ENCODE results near the gene MIS12. TPM values are rescaled to one million over a fixed set of nuclear protein-coding genes. Genes with fewer than 3 reads are reported as not detected.

Gene MIS12
- total and polyA plus RNA-seq, 2 donors (not counting 1 experiment from before 2014, with no cell fraction given) = 11.1 to 11.2 TPM

DNA sequence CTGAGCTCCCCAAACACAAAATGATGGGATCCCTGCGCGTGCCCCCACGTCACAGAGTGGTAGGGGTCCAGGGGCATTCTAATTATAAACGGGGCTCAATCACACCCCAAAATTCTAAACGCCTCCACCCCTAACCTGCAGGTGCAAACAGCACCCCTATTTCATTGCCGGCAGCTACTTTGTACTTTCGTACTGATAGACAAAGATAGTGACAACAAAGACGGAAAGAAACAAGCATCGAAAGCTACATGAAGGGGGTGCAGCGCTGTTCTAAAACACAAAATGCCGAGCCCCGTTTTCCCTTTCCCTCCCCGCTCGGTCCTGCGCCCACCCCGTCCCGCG lies 13.9 kb downstream of the MIS12 start:
- Histone ChIP-seq H3K4me3 (replicated peaks in 1 of 4; ENCODE audit: control extremely low read depth in 1 of 4, insufficient read depth in 1 of 4, low read depth in 3 of 4, low read length in 4 of 4) (peak overlapping the region; percentile 56 to 79 (median 76)), H4K20me1 (ENCODE audit: control insufficient read depth, extremely low read depth, insufficient read depth, low read length) (no peaks in the 10 kb centered on the region), H3K27me3 (ENCODE audit: control insufficient read depth, insufficient read depth, low read length) (no peaks in the 10 kb centered on the region), H3K27ac (ENCODE audit: insufficient read depth, low read length) (no peak overlapping the region), H3K79me2 (ENCODE audit: control insufficient read depth, insufficient read depth, low read length) (no peaks in the 10 kb centered on the region), H3K9me3 (ENCODE audit: control insufficient read depth, insufficient read depth, low read depth, low read length) (no peaks in the 10 kb centered on the region), H3K4me1 (ENCODE audit: control insufficient read depth, extremely low read depth, insufficient read depth, low read length) (peaks cover 4% of the 10 kb centered on the region), H3K9ac (ENCODE audit: insufficient read depth, low read length) (peak overlapping the region; percentile 77), H2AFZ (ENCODE audit: low read length) (peak overlapping the region; percentile 30), H3K36me3 (ENCODE audit: control insufficient read depth, insufficient read depth, low read length) (peaks cover 1% of the 10 kb centered on the region), H3K4me2 (ENCODE audit: extremely low read depth, insufficient read depth, low read length) (peak overlapping the region; percentile 95)
- DNase-seq (ENCODE audit: low read depth in 2 of 2) = no peak
- TF ChIP-seq, protein P1, sequence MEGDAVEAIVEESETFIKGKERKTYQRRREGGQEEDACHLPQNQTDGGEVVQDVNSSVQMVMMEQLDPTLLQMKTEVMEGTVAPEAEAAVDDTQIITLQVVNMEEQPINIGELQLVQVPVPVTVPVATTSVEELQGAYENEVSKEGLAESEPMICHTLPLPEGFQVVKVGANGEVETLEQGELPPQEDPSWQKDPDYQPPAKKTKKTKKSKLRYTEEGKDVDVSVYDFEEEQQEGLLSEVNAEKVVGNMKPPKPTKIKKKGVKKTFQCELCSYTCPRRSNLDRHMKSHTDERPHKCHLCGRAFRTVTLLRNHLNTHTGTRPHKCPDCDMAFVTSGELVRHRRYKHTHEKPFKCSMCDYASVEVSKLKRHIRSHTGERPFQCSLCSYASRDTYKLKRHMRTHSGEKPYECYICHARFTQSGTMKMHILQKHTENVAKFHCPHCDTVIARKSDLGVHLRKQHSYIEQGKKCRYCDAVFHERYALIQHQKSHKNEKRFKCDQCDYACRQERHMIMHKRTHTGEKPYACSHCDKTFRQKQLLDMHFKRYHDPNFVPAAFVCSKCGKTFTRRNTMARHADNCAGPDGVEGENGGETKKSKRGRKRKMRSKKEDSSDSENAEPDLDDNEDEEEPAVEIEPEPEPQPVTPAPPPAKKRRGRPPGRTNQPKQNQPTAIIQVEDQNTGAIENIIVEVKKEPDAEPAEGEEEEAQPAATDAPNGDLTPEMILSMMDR (conservative IDR thresholded peaks at IDR 0.05 in 1 of 2, IDR thresholded peaks at IDR 0.05 in 1 of 2; ENCODE audit: low read depth in 1 of 2, low read length in 2 of 2) = no peak
- no peak for TF ChIP-seq EZH2 (IDR thresholded peaks at IDR 0.05; ENCODE audit: low read length, missing control alignments)

DNA sequence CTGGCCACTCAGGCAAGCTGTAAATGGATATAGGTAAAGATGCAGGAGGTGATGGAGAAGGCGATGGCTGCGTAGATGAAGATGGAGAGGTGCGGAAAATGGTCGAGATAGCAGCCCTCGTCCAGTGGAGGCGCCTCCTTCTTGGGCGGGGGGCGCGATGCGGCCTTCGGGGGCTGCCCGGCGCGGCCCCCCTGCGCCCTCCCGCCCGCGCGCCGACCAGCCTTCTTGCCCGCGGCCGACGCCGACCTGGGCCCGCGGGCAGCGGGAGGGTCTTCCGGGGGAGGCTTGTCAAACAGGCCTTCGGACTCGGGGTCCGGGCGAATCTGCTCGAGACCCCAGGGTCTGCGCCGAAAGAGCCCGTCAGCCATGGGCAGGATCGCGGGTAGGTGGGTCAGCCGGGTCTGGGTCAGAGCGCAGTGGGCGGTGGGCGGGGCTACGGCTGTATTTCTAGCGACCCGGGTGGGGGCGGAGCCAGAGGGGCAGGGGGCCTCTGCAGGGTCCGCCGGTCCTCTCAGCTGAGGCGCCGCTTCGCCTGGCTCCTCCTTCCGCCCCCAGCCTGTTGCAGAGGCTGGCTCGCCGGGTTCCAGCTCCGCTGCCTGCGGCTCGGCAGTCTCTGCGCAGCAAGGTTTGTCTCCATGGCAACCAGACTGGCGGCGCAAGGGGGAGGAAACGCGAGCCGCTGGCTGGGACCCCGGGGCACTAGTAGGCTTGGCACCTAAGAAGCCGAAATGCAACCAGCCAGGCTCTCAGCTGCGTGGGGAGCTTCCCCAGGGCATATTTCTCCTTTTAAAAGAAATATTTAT lies 14.4 kb downstream of the MIS12 start:
- H3K27ac ChIP-seq (ENCODE audit: insufficient read depth, low read length) = no peak overlapping the region
- H2AFZ ChIP-seq (ENCODE audit: low read length) = peak overlapping the region; percentile 69
- H3K27me3 ChIP-seq (ENCODE audit: control insufficient read depth, insufficient read depth, low read length) = no peaks in the 10 kb centered on the region
- H3K9ac ChIP-seq (ENCODE audit: insufficient read depth, low read length) = peak overlapping the region; percentile 77
- peaks cover 1% of the 10 kb centered on the region for H3K36me3 ChIP-seq (ENCODE audit: control insufficient read depth, insufficient read depth, low read length)
- no peak for TF ChIP-seq EZH2 (IDR thresholded peaks at IDR 0.05; ENCODE audit: low read length, missing control alignments)
- TF ChIP-seq, protein P1 (conservative IDR thresholded peaks at IDR 0.05 in 1 of 2, IDR thresholded peaks at IDR 0.05 in 1 of 2; ENCODE audit: low read depth in 1 of 2, low read length in 2 of 2) = no peak
- DNase-seq (ENCODE audit: low read depth in 2 of 2) = peak; percentile 85 to 90
- H3K79me2 ChIP-seq (ENCODE audit: control insufficient read depth, insufficient read depth, low read length) = no peaks in the 10 kb centered on the region
- peak overlapping the region; percentile 95 for H3K4me2 ChIP-seq (ENCODE audit: extremely low read depth, insufficient read depth, low read length)
- no peaks in the 10 kb centered on the region for H3K9me3 ChIP-seq (ENCODE audit: control insufficient read depth, insufficient read depth, low read depth, low read length)
- H3K4me1 ChIP-seq (ENCODE audit: control insufficient read depth, extremely low read depth, insufficient read depth, low read length) = peaks cover 4% of the 10 kb centered on the region
- H3K4me3 ChIP-seq (replicated peaks in 1 of 4; ENCODE audit: control extremely low read depth in 1 of 4, insufficient read depth in 1 of 4, low read depth in 3 of 4, low read length in 4 of 4) = peak overlapping the region; percentile 56 to 79 (median 76)
- no peaks in the 10 kb centered on the region for H4K20me1 ChIP-seq (ENCODE audit: control insufficient read depth, extremely low read depth, insufficient read depth, low read length)

- no peak overlapping the region for H3K27ac ChIP-seq (ENCODE audit: insufficient read depth, low read length)
- H3K4me2 ChIP-seq (ENCODE audit: extremely low read depth, insufficient read depth, low read length) = no peak overlapping the region
- H3K79me2 ChIP-seq (ENCODE audit: control insufficient read depth, insufficient read depth, low read length) = no peaks in the 10 kb centered on the region
Observed at GRCh38 chr17:5501685-5502084, 15.3 kb downstream of the MIS12 start.

More at GRCh38 chr17:5501685-5502084, 15.3 kb downstream of the MIS12 start:
- no peak overlapping the region for H3K4me3 ChIP-seq (replicated peaks in 1 of 4; ENCODE audit: control extremely low read depth in 1 of 4, insufficient read depth in 1 of 4, low read depth in 3 of 4, low read length in 4 of 4)
- no peak overlapping the region for H3K9ac ChIP-seq (ENCODE audit: insufficient read depth, low read length)
- no peak for DNase-seq (ENCODE audit: low read depth in 2 of 2)
- peaks cover 4% of the 10 kb centered on the region for H3K4me1 ChIP-seq (ENCODE audit: control insufficient read depth, extremely low read depth, insufficient read depth, low read length)
- peaks cover 1% of the 10 kb centered on the region for H3K36me3 ChIP-seq (ENCODE audit: control insufficient read depth, insufficient read depth, low read length)
- H3K27me3 ChIP-seq (ENCODE audit: control insufficient read depth, insufficient read depth, low read length) = no peaks in the 10 kb centered on the region
- no peak overlapping the region for H2AFZ ChIP-seq (ENCODE audit: low read length)
- H3K9me3 ChIP-seq (ENCODE audit: control insufficient read depth, insufficient read depth, low read depth, low read length) = no peaks in the 10 kb centered on the region
- no peaks in the 10 kb centered on the region for H4K20me1 ChIP-seq (ENCODE audit: control insufficient read depth, extremely low read depth, insufficient read depth, low read length)
- TF ChIP-seq EZH2 (IDR thresholded peaks at IDR 0.05; ENCODE audit: low read length, missing control alignments) = no peak
- TF ChIP-seq, protein P1 (conservative IDR thresholded peaks at IDR 0.05 in 1 of 2, IDR thresholded peaks at IDR 0.05 in 1 of 2; ENCODE audit: low read depth in 1 of 2, low read length in 2 of 2) = no peak

Data from fibroblast of lung (primary cell).